Measurements from ENCODE around the gene PRRC2A.
"Not testable (repeated sequence)": the region's sequence is repeated elsewhere in the genome, so short reads cannot be mapped to it uniquely, and the experiment has no call there.

Gene PRRC2A

DNA sequence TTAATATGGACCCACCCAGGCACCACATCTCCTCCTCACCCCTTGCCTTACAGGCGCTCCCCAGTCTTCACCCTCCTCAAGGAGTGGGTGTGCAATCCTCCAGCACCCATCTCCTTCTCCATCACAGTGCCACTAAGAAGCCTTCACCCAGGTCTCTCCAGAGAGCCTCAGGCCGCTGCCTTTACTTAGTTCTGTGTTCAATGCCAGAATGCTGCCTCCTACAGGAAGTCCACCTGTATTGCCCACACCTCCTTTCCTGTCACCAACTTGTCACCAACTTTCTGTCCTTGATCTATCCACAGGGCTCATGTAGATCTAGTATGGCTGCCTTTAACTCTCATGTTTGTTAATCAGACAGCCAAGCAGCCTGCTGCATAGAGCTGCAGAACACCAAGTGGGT, 35.0 kb upstream of the PRRC2A start:
- no peak overlapping the region for H3K4me3 ChIP-seq
- H4K20me1 ChIP-seq: no peaks in the 10 kb centered on the region
- H3K27ac ChIP-seq: peak overlapping the region; percentile 84
- peaks cover 80% of the 10 kb centered on the region for H3K4me1 ChIP-seq
- no peak for TF ChIP-seq Cebpa-rat (IDR thresholded peaks at IDR 0.05)
- no peaks in the 10 kb centered on the region for H3K36me3 ChIP-seq
- H3K9me3 ChIP-seq: no peaks in the 10 kb centered on the region
- H3K27me3 ChIP-seq: no peaks in the 10 kb centered on the region
- H3K9ac ChIP-seq: no peak overlapping the region
- H3K4me2 ChIP-seq: peak overlapping the region; percentile 88

DNA sequence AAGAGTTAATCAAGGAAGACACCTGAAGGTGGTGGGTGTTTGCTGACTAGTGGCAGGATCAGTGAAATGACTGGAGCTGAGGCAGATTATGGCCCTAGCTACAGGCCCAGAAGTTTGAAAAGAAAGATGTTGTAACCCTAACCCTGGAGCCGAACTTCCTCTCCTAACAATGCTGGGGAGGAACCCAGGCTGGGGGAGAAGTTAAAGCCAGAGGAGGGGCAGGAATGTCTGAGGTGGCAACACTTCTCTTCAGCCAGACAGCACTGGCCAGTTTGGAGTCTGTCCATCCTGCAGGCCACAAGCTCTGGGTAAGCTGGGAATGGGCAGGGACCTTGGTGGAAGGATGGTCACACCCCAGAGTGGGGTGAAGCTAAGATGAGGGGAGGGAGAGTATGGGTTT, 34.5 kb upstream of the PRRC2A start, which contains the start of gene LST1:
Gene LST1 (plus strand): TSS at position 270 of the 400 bp plus-strand sequence. CDS start 1,023 bp downstream, outside the sequence.
- H3K4me1 ChIP-seq: peaks cover 77% of the 10 kb centered on the region
- TF ChIP-seq Cebpa-rat (IDR thresholded peaks at IDR 0.05): no peak
- H3K9ac ChIP-seq: peak within 1 kb of the TSS; percentile 51
- H3K9me3 ChIP-seq: no peaks in the 10 kb centered on the region
- no peaks in the 10 kb centered on the region for H3K27me3 ChIP-seq
- H3K36me3 ChIP-seq: no peaks in the 10 kb centered on the region
- peak within 1 kb of the TSS; percentile 88 for H3K4me2 ChIP-seq
- no peaks in the 10 kb centered on the region for H4K20me1 ChIP-seq
- peak within 1 kb of the TSS; percentile 27; the same call in 1 of the 2 replicates for H3K4me3 ChIP-seq
- peak within 1 kb of the TSS; percentile 84 for H3K27ac ChIP-seq

DNA sequence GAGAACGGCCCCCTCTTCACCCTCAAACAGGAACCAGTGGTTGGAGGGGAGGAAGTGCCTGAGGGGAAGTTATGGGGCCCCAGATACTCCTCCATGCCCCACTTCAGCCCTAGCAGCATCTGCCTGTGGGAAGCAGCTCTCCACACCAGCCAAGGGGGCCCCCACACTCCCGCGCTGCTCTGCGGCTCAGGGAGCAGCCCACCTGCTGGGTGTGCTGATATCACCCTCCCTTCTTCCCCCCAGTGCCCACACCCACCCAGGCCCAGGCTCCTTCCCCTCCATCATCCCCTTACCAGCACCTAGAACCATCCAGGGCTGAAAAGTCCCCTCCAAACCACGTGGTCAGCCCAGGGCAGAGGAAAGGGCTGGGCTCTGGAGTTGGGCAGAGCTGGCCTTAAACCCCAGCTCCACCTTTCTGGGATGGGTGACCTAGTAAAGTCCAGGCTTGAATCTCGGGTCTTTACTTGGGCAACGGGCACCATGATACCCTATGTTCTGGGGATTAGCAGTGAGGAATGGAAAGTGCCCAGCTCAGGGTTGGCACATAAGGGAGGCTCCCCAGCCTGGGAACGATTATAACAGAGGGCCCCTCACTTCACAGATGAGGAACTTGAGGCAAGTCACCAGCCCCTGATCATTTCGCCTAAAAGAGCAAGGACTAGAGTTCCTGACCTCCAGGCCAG, 33.8 kb upstream of the PRRC2A start:
- no peak for TF ChIP-seq Cebpa-rat (IDR thresholded peaks at IDR 0.05)
- Histone ChIP-seq H3K9me3 (no peaks in the 10 kb centered on the region), H3K27ac (peak overlapping the region; percentile 84), H3K4me1 (peaks cover 72% of the 10 kb centered on the region), H3K36me3 (no peaks in the 10 kb centered on the region), H4K20me1 (no peaks in the 10 kb centered on the region), H3K4me3 (peak overlapping the region; percentile 27; the same call in 1 of the 2 replicates), H3K27me3 (no peaks in the 10 kb centered on the region), H3K9ac (peak overlapping the region; percentile 51), H3K4me2 (peak overlapping the region; percentile 88)

DNA sequence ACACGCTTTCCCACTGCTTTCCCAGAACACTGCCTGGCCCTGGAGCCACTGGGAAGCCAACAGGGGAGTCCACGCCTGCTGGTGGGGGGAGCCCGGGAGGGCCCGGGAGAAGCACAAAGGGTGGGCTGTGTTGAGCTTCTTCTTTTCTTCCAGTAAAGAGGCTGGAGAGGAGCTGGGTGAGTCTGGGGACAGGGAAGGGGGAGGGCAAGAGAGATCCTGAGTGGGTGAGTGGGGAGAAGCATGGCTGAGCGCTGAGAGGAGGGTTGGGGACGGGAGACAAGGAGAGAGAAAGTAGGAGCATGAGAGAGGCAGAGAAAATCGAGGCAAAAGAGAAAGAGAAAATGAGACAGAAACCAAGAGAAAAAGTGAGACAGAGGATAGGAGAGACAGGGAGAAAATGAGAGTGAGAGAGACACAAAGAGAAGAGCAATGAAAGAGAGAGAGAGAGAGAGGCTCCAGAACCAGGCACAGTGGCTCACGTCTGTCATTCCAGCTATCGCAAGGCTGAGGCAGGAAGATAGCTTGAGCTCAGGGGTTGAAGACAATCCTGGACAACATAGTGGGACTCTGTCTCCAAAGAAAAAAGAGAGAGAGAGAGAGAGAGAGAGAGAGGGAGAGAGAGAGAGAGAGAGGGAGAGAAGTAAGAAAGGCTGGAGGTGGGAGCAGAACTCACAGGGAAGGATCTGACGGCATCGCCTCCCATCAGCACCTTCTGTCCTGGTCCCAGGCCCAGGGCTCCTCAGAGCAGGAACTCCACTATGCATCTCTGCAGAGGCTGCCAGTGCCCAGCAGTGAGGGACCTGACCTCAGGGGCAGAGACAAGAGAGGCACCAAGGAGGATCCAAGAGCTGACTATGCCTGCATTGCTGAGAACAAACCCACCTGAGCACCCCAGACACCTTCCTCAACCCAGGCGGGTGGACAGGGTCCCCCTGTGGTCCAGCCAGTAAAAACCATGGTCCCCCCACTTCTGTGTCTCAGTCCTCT, 32.4 kb upstream of the PRRC2A start:
- Histone ChIP-seq H3K27me3 (no peaks in the 10 kb centered on the region), H3K4me1 (peaks cover 68% of the 10 kb centered on the region), H3K4me3 (no peak overlapping the region), H3K9me3 (no peaks in the 10 kb centered on the region), H3K4me2 (peak overlapping the region; percentile 88), H3K27ac (peak overlapping the region; percentile 84), H3K36me3 (no peaks in the 10 kb centered on the region), H3K9ac (peak overlapping the region; percentile 53), H4K20me1 (no peaks in the 10 kb centered on the region)
- no peak for TF ChIP-seq Cebpa-rat (IDR thresholded peaks at IDR 0.05)

DNA sequence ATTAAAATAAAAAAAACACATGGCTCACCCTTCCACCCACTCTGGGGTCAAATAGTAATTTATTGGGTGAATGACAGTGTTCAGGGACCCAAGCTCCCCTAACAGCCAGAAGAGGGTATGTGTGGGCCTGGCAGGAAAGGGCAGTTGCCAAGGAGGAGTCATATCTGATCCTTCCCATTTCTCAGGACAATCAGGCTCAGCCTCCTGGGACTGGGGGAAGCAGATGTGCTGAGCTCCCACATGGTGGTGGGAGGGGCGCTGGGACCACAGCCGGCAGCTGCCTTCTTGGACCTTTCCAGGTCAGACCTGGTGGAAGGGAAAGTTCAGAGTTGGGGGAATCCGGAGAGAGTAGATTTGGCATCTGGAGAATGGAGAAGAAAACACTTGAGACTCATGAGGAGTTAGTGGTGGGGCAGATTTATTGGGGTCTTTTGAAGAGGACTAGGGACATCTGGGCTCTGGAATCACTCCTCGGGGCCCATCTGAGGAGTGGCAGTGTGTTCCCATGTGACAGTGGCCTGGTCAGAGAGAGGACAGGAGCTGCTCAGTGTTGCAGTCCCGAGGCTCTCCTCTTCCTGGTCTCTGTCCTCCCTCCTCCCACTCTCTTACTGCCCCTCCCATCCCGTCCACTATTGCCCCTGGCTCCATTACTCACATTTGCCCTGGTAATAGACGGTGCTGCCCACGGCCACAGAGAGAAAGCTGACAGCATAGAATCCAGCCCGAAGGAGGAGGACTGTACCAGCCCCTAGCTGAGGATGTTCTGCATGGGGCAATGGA, 31.5 kb upstream of the PRRC2A start:
- Histone ChIP-seq H4K20me1 (no peaks in the 10 kb centered on the region), H3K27ac (peak overlapping the region; percentile 84), H3K4me2 (peak overlapping the region; percentile 88)

DNA sequence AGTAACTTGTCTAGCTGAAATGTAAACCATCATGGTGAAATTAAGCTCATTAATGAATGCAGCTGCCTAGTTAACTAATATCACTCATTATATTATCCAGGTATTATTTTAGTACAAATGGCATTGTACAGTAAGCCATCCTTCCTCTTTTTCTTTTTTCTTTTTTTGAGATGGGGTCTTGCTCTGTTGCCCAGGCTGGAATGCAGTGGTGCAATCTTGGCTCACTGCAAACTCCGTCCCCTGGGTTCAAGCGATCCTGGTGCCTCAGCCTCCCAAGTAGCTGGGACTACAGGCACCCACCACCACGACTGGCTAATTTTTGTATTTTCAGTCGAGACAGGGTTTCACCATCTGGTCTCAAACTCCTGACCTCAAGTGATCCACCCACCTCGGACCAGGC, 29.8 kb upstream of the PRRC2A start:
- not testable (repeated sequence) for H3K36me3 ChIP-seq, H3K9ac ChIP-seq, H4K20me1 ChIP-seq, H3K27ac ChIP-seq, H3K4me2 ChIP-seq, H3K27me3 ChIP-seq, H3K4me3 ChIP-seq
- Histone ChIP-seq H3K4me1 (peaks cover 57% of the 10 kb centered on the region), H3K9me3 (peaks cover 13% of the 10 kb centered on the region)

More for the DNA sequence above, 31.5 kb upstream of the PRRC2A start:
- Histone ChIP-seq H3K4me3 (no peak overlapping the region), H3K9me3 (peaks cover 6% of the 10 kb centered on the region), H3K4me1 (peaks cover 67% of the 10 kb centered on the region), H3K36me3 (no peaks in the 10 kb centered on the region), H3K27me3 (no peaks in the 10 kb centered on the region), H3K9ac (peak overlapping the region; percentile 53)
- TF ChIP-seq Cebpa-rat (IDR thresholded peaks at IDR 0.05): no peak

DNA sequence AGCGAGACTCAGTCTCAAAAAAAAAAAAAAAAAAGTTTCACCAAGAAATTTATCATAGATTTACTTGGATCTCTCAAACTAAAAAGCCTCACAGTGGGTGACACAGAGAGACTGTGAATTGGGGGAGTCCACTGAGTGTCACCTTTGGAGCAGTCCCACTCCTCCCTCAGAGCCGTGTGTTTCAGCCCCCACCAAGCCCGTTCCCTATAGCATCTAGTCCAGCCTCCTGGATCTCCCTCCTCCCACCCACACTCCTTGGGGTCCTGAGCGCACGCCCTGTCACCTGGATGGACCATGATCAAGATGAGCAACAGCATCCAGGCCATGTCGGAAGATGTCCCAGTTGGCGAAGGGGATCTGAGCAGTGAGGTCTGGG, 28.1 kb upstream of the PRRC2A start:
- Histone ChIP-seq H3K9ac (no peak overlapping the region), H3K27ac (peak overlapping the region; percentile 59; the same call in 1 of the 2 replicates), H3K4me2 (peak overlapping the region; percentile 59), H3K4me1 (peaks cover 47% of the 10 kb centered on the region), H3K9me3 (peaks cover 13% of the 10 kb centered on the region), H3K27me3 (no peaks in the 10 kb centered on the region), H3K36me3 (no peaks in the 10 kb centered on the region), H4K20me1 (no peaks in the 10 kb centered on the region), H3K4me3 (no peak overlapping the region)
- no peak for TF ChIP-seq Cebpa-rat (IDR thresholded peaks at IDR 0.05)

DNA sequence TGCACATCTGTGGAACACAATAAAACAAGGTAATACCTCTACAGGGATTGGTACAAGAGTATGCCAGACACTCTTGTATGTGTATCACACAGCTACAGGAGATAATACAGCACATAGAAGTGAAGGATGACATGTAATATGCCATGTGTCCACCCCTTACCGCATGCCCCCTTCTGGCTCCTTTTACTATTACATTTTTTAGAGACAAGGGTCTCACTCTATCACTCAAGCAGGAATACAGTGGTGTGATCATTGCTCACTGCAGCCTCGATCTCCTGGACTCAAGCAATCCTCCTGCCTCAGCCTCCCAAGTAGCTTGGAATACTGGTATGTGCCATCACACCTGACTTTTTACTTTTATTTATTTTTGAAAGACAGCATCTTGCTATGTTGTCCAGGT, 23.5 kb upstream of the PRRC2A start:
- Histone ChIP-seq H3K9ac (no peak overlapping the region), H4K20me1 (no peaks in the 10 kb centered on the region), H3K4me1 (peaks cover 51% of the 10 kb centered on the region), H3K4me2 (no peak overlapping the region), H3K9me3 (peaks cover 13% of the 10 kb centered on the region), H3K27me3 (no peaks in the 10 kb centered on the region), H3K4me3 (no peak overlapping the region), H3K36me3 (no peaks in the 10 kb centered on the region), H3K27ac (no peak overlapping the region)
- no peak for TF ChIP-seq Cebpa-rat (IDR thresholded peaks at IDR 0.05)

DNA sequence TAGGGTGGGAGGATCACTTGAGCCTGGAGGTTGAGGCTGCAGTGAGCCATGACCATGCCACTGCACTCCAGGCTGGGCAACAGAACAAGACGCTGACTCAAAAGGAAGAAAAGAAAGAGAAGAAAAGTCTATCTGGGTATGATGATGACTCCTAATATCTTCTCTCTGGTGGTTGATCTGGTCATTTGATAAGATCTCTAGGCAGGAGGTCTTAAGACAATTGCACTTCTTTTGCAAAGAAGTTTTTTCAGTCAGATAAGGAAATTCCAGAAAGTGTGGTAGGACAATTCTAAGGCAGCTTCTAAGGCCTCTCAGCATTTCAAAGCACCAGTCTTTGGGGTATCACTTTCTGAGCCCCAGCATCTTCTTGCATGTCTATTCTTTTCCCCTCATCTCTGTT, 13.2 kb upstream of the PRRC2A start:
- Histone ChIP-seq H3K9me3 (no peaks in the 10 kb centered on the region), H4K20me1 (no peaks in the 10 kb centered on the region), H3K9ac (no peak overlapping the region), H3K4me1 (peaks cover 9% of the 10 kb centered on the region; the same call in 1 of the 2 replicates), H3K36me3 (no peaks in the 10 kb centered on the region), H3K27ac (no peak overlapping the region), H3K4me3 (no peak overlapping the region), H3K27me3 (no peaks in the 10 kb centered on the region), H3K4me2 (no peak overlapping the region)
- no peak for TF ChIP-seq Cebpa-rat (IDR thresholded peaks at IDR 0.05)

Measured in BLaER1 (cell line).